HG03457 (cell line): ENCODE results near the gene C19orf44.

Experiments used
- ATAC-seq: cut with Tn5 transposase; IDR thresholded peaks from one replicate; pipeline ENCODE4 v1.9.1; 2021; ENCODE audit warnings: moderate number of reproducible peaks; ENCODE audit not compliant: unreplicated experiment

The C19orf44 gene

GRCh38 chr19:16516381-16516780 lies 20.2 kb downstream of the C19orf44 start:
- ATAC-seq: no peak

- no peak for ATAC-seq
Observed at GRCh38 chr19:16516923-16517610, 20.9 kb downstream of the C19orf44 start.

GRCh38 chr19:16518061-16518460 lies 21.9 kb downstream of the C19orf44 start:
- no peak for ATAC-seq

- ATAC-seq: no peak
Observed at GRCh38 chr19:16518483-16519229, 22.5 kb downstream of the C19orf44 start.

- no peak for ATAC-seq
Observed at GRCh38 chr19:16519230-16519687, 23.1 kb downstream of the C19orf44 start.

- ATAC-seq: no peak
Observed at GRCh38 chr19:16520074-16520973, 24.1 kb downstream of the C19orf44 start.

- no peak for ATAC-seq
Observed at GRCh38 chr19:16520986-16521624, 24.9 kb downstream of the C19orf44 start.

- ATAC-seq: no peak
Observed at GRCh38 chr19:16521715-16522289, 25.6 kb downstream of the C19orf44 start.

GRCh38 chr19:16522559-16523377 lies 26.6 kb downstream of the C19orf44 start:
- ATAC-seq: no peak

GRCh38 chr19:16524991-16525734 lies 29.0 kb downstream of the C19orf44 start:
- no peak for ATAC-seq

- no peak for ATAC-seq
Observed at GRCh38 chr19:16525751-16526481, 29.7 kb downstream of the C19orf44 start.

GRCh38 chr19:16527334-16527935 lies 31.2 kb downstream of the C19orf44 start:
- ATAC-seq: no peak

GRCh38 chr19:16527971-16528521 lies 31.9 kb downstream of the C19orf44 start:
- no peak for ATAC-seq

GRCh38 chr19:16529466-16530144 lies 33.4 kb downstream of the C19orf44 start:
- ATAC-seq: no peak

GRCh38 chr19:16530540-16531379 lies 34.6 kb downstream of the C19orf44 start:
- no peak for ATAC-seq

- no peak for ATAC-seq
Observed at GRCh38 chr19:16531380-16531669, 35.1 kb downstream of the C19orf44 start.
